K562 (cell line): ENCODE measurements around the gene HK1. TPM values are rescaled to one million over a fixed set of nuclear protein-coding genes. Genes with fewer than 3 reads are reported as not detected.
A peak's percentile ranks its signal among the peaks of the same experiment; 100 is the strongest.

Experiments used
- BDP1 ChIP-seq: IDR thresholded peaks from 3 replicates; pipeline ENCODE4 v1.6.1; 2011; ENCODE audit not compliant: insufficient read length, insufficient read depth
- BHLHE40 ChIP-seq: IDR thresholded peaks from 2 replicates; pipeline ENCODE4 v1.6.1; 2011; ENCODE audit warnings: low read length, improper control_type of control experiment
- CHD2 ChIP-seq: IDR thresholded peaks from 2 replicates; pipeline ENCODE4 v1.6.1; 2011; ENCODE audit warnings: low read depth, low read length
- GABPB2 ChIP-seq: fragments of 250-450 bp; sonication (Bioruptor Pico); conservative IDR thresholded peaks from 2 replicates; pipeline ENCODE4 v1.5.1; 2021; ENCODE audit warnings: mild to moderate bottlenecking
- HNRNPK ChIP-seq: fragments of 200-400 bp; formaldehyde crosslinking; IDR thresholded peaks from one replicate; pipeline ENCODE4 v1.6.1; 2018; ENCODE audit warnings: mild to moderate bottlenecking, low read depth, low read length; ENCODE audit not compliant: poor library complexity, severe bottlenecking
- KDM1A ChIP-seq, 2 experiments: fragments of 450-650 bp; IDR thresholded peaks; 2 replicates each; pipeline ENCODE4 v1.6.1; 2016; ENCODE audit warnings: mild to moderate bottlenecking in 2 of 2
- MBD2 ChIP-seq: sonication (generic); IDR thresholded peaks from 2 replicates; pipeline ENCODE4 v1.6.1; 2016; ENCODE audit warnings: low read depth, borderline replicate concordance
- NCOA1 ChIP-seq: fragments of 450-650 bp; IDR thresholded peaks from 2 replicates; pipeline ENCODE4 v1.6.1; 2016; ENCODE audit warnings: low read depth
- RB1 ChIP-seq: fragments of 450-650 bp; IDR thresholded peaks from 2 replicates; pipeline ENCODE4 v1.6.1; 2017; ENCODE audit warnings: low read depth, mild to moderate bottlenecking
- RBM22 ChIP-seq: fragments of 200-400 bp; formaldehyde crosslinking; IDR thresholded peaks from 2 replicates; pipeline ENCODE4 v1.6.1; 2018; ENCODE audit warnings: low read length, low read depth; ENCODE audit not compliant: poor library complexity, severe bottlenecking
- RCOR1 ChIP-seq, 2 experiments: IDR thresholded peaks; 2 replicates each; pipeline ENCODE4 v1.6.1; 2012; ENCODE audit warnings: low read depth in 2 of 2, low read length in 2 of 2, borderline replicate concordance in 1 of 2, improper control_type of control experiment in 1 of 2
- SMAD4 ChIP-seq: fragments of 250-450 bp; sonication (Bioruptor Pico); conservative IDR thresholded peaks from 2 replicates; pipeline ENCODE4 v1.8.0; 2021; ENCODE audit warnings: inconsistent platforms, mild to moderate bottlenecking, moderate library complexity
- TAF15 ChIP-seq: fragments of 200-400 bp; formaldehyde crosslinking; IDR thresholded peaks from 2 replicates; pipeline ENCODE4 v1.6.1; 2017; ENCODE audit warnings: mild to moderate bottlenecking, low read depth, low read length, moderate library complexity
- TAF9B ChIP-seq: fragments of 450-650 bp; IDR thresholded peaks from 2 replicates; pipeline ENCODE4 v1.6.1; 2018; ENCODE audit warnings: mild to moderate bottlenecking; ENCODE audit not compliant: partially characterized antibody
- TBL1XR1 ChIP-seq, 2 experiments: IDR thresholded peaks; 2 replicates each; pipeline ENCODE4 v1.6.1; 2012; ENCODE audit warnings: improper control_type of control experiment in 2 of 2, low read length in 2 of 2, mild to moderate bottlenecking in 1 of 2
- TCF7 ChIP-seq: sonication (generic); IDR thresholded peaks from 2 replicates; pipeline ENCODE4 v1.6.1; 2016; ENCODE audit warnings: antibody characterized with exemption, borderline replicate concordance
- TRIM28 ChIP-seq: fragments of 450-650 bp; IDR thresholded peaks from 2 replicates; pipeline ENCODE4 v1.6.1; 2017
- ZBED1 ChIP-seq: IDR thresholded peaks from 2 replicates; pipeline ENCODE4 v1.6.1; 2014
- ZBTB34 ChIP-seq: fragments of 250-450 bp; sonication (Bioruptor Pico); IDR thresholded peaks from 2 replicates; pipeline ENCODE4 v1.8.0; 2021; ENCODE audit warnings: mild to moderate bottlenecking, moderate library complexity
- ZC3H4 ChIP-seq: sonication (generic); formaldehyde crosslinking; IDR thresholded peaks from 2 replicates; pipeline ENCODE4 v1.9.0; 2021; ENCODE audit warnings: missing genetic modification reagents, borderline replicate concordance
- ZNF12 ChIP-seq: sonication (generic); formaldehyde crosslinking; IDR thresholded peaks from 2 replicates; pipeline ENCODE4 v1.4.0; 2020; ENCODE audit warnings: mild to moderate bottlenecking, missing genetic modification reagents
- ZNF134 ChIP-seq: fragments of 250-450 bp; sonication (Bioruptor Pico); conservative IDR thresholded peaks from 2 replicates; pipeline ENCODE4 v1.4.0; 2020
- ZNF24 ChIP-seq: fragments of 450-650 bp; IDR thresholded peaks from 2 replicates; pipeline ENCODE4 v1.6.1; 2016
- ZNF41 ChIP-seq: fragments of 250-450 bp; sonication (Bioruptor Pico); conservative IDR thresholded peaks from 2 replicates; pipeline ENCODE4 v1.4.0; 2020; ENCODE audit warnings: mild to moderate bottlenecking
- ZNF507 ChIP-seq: conservative IDR thresholded peaks from 2 replicates; pipeline ENCODE4 v1.6.1; 2017; ENCODE audit warnings: missing genetic modification characterization, missing compliant biosample characterization
- ZSCAN29 ChIP-seq: fragments of 450-650 bp; IDR thresholded peaks from 2 replicates; pipeline ENCODE4 v1.6.1; 2017
- polyA plus RNA-seq, 8 experiments: library from polyadenylated mRNA; depleted of rRNA in 4 of 8; stranded (reverse) in 5 of 8; unstranded in 3 of 8; fragments of >200 nt; fragmentation: Nextera tagmentation in 2 of 8; fragmentation: Illumina TruSeq in 1 of 8; extraction: Ambion mirVana in 2 of 8; extraction: Trizol in 1 of 8; gene quantifications; 2 replicates each; pipeline versions ENCODE4 v1.2.1 to v1.2.3, GENCODE V29; 2011 to 2014; ENCODE audit warnings: inconsistent platforms in 1 of 8, missing spikeins in 1 of 8
- total RNA-seq, 7 experiments: library from RNA; depleted of rRNA in 6 of 7; stranded (reverse); fragments of >200 nt in 6 of 7; fragmentation: Illumina TruSeq in 2 of 7; extraction: Trizol in 2 of 7; gene quantifications; 2 replicates each; pipeline versions ENCODE4 v1.2.1 to v1.2.3, GENCODE V29; 2011 to 2021; ENCODE audit warnings: low replicate concordance in 1 of 7
- TF ChIP-seq, protein P1 (sequence below): fragments of 250-450 bp; sonication (Bioruptor Pico); IDR thresholded peaks from 2 replicates; pipeline ENCODE4 v1.8.0; 2021; ENCODE audit warnings: moderate library complexity, mild to moderate bottlenecking, inconsistent platforms
- TF ChIP-seq, protein P2 (sequence below): sonication (generic); formaldehyde crosslinking; IDR thresholded peaks from 2 replicates; pipeline ENCODE4 v1.8.0; 2023; ENCODE audit warnings: mild to moderate bottlenecking, missing genetic modification reagents

Gene HK1
- total and polyA plus RNA-seq, 9 of the 15 experiments (the other 6 are each of a cell fraction or from before 2014, with no cell fraction given): 29.2 to 444 (median 193) TPM

DNA sequence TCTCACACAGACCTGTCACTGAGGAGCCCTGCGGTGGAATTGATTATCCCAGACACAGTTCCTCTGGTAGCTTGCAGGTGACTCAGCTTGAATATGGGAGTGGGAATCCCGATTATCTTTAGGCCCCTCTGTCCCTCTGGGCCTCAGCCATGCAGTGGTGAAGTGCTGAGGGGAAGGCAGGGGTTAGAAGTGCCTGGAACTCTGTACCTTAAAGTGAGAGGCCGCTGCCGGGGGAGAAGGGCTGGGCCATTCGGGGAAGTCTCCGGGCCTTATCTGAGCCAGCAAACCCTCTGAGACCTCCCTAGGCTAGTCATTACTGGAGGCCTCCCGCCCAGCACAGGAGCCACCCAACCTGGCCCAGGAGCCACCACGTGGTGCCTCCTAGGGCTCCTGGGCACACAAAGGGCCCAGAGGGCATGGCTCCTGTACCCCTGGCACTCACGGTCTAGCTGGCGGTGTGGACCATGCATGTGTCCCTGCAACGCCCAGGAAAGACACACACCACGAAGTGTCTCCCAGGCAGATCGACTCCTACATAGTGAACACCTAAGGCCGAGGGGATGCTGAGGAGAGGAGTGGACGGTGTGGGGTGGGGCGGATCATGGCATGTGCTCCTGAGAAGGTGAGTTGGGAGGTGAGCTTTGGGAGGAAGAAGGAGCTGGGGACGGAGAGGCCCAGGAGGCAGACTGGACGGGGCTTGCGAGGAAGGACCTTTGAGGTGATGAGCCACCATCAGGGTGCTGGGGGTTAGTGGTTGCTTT, 56.2 kb downstream of the HK1 start (continued):
- 0 out of 2 replicates have a peak, but pooled peaks have one; percentile 29 for TF ChIP-seq ZNF24
- TF ChIP-seq ZBED1: no peak
- no peak for TF ChIP-seq GABPB2
- TF ChIP-seq ZNF41: no peak
- no peak for TF ChIP-seq TCF7
- TF ChIP-seq, protein P1, sequence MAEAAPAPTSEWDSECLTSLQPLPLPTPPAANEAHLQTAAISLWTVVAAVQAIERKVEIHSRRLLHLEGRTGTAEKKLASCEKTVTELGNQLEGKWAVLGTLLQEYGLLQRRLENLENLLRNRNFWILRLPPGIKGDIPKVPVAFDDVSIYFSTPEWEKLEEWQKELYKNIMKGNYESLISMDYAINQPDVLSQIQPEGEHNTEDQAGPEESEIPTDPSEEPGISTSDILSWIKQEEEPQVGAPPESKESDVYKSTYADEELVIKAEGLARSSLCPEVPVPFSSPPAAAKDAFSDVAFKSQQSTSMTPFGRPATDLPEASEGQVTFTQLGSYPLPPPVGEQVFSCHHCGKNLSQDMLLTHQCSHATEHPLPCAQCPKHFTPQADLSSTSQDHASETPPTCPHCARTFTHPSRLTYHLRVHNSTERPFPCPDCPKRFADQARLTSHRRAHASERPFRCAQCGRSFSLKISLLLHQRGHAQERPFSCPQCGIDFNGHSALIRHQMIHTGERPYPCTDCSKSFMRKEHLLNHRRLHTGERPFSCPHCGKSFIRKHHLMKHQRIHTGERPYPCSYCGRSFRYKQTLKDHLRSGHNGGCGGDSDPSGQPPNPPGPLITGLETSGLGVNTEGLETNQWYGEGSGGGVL (CRISPR knock-in tag): no peak
- no peak for TF ChIP-seq BDP1
- peak; percentile 39 for TF ChIP-seq SMAD4 (CRISPR knock-in tag)
- no peak for TF ChIP-seq TRIM28
- peak; percentile 77 for TF ChIP-seq RB1
- no peak for TF ChIP-seq ZNF134 (CRISPR knock-in tag)
- TF ChIP-seq NCOA1: 0 out of 2 replicates have a peak, but pooled peaks have one; percentile 23
- TF ChIP-seq TBL1XR1 (IDR thresholded peaks at IDR 0.05; ENCODE audit: low read length in 2 of 2): no peak
- 0 out of 2 replicates have a peak, but pooled peaks have one; percentile 32 for TF ChIP-seq CHD2
- no peak for TF ChIP-seq RBM22
- 0 out of 2 replicates have a peak, but pooled peaks have one; percentile 1 for TF ChIP-seq BHLHE40
- no peak for TF ChIP-seq ZC3H4 (CRISPR knock-in tag)
- TF ChIP-seq RCOR1 (IDR thresholded peaks at IDR 0.05; ENCODE audit: borderline replicate concordance in 1 of 2, low read depth in 2 of 2, low read length in 2 of 2): peak in 1 of 2 experiments; percentile 78; a peak in 2 of 4 replicates
- no peak for TF ChIP-seq TAF9B
- peak; percentile 64 to 68; a peak in 3 of 4 replicates for TF ChIP-seq KDM1A (IDR thresholded peaks at IDR 0.05)
- TF ChIP-seq, protein P2, sequence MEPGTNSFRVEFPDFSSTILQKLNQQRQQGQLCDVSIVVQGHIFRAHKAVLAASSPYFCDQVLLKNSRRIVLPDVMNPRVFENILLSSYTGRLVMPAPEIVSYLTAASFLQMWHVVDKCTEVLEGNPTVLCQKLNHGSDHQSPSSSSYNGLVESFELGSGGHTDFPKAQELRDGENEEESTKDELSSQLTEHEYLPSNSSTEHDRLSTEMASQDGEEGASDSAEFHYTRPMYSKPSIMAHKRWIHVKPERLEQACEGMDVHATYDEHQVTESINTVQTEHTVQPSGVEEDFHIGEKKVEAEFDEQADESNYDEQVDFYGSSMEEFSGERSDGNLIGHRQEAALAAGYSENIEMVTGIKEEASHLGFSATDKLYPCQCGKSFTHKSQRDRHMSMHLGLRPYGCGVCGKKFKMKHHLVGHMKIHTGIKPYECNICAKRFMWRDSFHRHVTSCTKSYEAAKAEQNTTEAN (CRISPR knock-in tag): no peak
- no peak for TF ChIP-seq HNRNPK
- TF ChIP-seq MBD2: no peak
- no peak for TF ChIP-seq ZBTB34 (CRISPR knock-in tag)
- TF ChIP-seq ZNF12: no peak
- TF ChIP-seq ZSCAN29: peak; percentile 71; the same call in 1 of the 2 replicates
- TF ChIP-seq TAF15: no peak
- TF ChIP-seq ZNF507 (tag): no peak
